Activated T-cell treated with anti-CD3 and anti-CD28 coated beads, Interleukin-2, amount 50 U/mL, for 72 hours (primary cell): ENCODE measurements around the gene PTPN3. TPM values are rescaled to one million over a fixed set of nuclear protein-coding genes. Genes with fewer than 3 reads are reported as not detected.

ENCODE experiments used
- ATAC-seq, 2 donors: fragments of 150-1000 bp; cut with Tn5 transposase; replicated peaks in 1 of 2; 2 replicates each; pipeline ENCODE4 v1.10.0; 2021; ENCODE audit warnings: moderate library complexity in 2 of 2, mild to moderate bottlenecking in 1 of 2
- DNase-seq, 2 donors: peaks; one replicate each; pipeline ENCODE4 v3.0.0; 2021 to 2022; ENCODE audit warnings: mixed read lengths in 1 of 2
- H3K27ac Mint-ChIP-seq: one replicate; pipeline ENCODE4 v1.8.0; 2022; ENCODE audit warnings: mild to moderate bottlenecking, moderate library complexity, mixed read lengths
- H3K27me3 Mint-ChIP-seq: one replicate; pipeline ENCODE4 v1.8.0; 2022; ENCODE audit warnings: low read depth, mixed read lengths
- H3K36me3 Mint-ChIP-seq, 2 donors: one replicate each; pipeline ENCODE4 v1.8.0; 2022; ENCODE audit warnings: mixed read lengths in 2 of 2, mild to moderate bottlenecking in 1 of 2; ENCODE audit not compliant: insufficient read depth in 2 of 2
- H3K4me1 Mint-ChIP-seq: one replicate; pipeline ENCODE4 v1.8.0; 2022; ENCODE audit warnings: low read depth, mixed read lengths
- H3K4me3 Mint-ChIP-seq, 2 donors: one replicate each; pipeline ENCODE4 v1.8.0; 2022; ENCODE audit warnings: mild to moderate bottlenecking in 2 of 2, mixed read lengths in 2 of 2, moderate library complexity in 2 of 2
- H3K9me3 Mint-ChIP-seq, 2 donors: one replicate each; pipeline ENCODE4 v1.8.0; 2022; ENCODE audit warnings: mixed read lengths in 2 of 2
- total RNA-seq, 2 donors: library from RNA; stranded (reverse); gene quantifications; one replicate each; pipeline ENCODE4 v1.2.3, GENCODE V29; 2022

Gene PTPN3
- total RNA-seq, 2 donors from 2014 or later = 2.7 to 5.4 TPM

GRCh38 chr9:109401169-109401989 lies 96.7 kb downstream of the PTPN3 start:
- H3K4me1 Mint-ChIP-seq = peaks cover 46% of the 10 kb centered on the region
- H3K9me3 Mint-ChIP-seq = peaks cover 0 to 1% of the 10 kb centered on the region in 2 donors
- DNase-seq = peak; percentile 65 to 73
- ATAC-seq = peak; percentile 54 to 63
- H3K36me3 Mint-ChIP-seq = no peaks in the 10 kb centered on the region
- peak overlapping the region; percentile 52 to 65 for H3K4me3 Mint-ChIP-seq
- peaks cover 46% of the 10 kb centered on the region for H3K27me3 Mint-ChIP-seq
- peak overlapping the region; percentile 63 for H3K27ac Mint-ChIP-seq

GRCh38 chr9:109399258-109399767 lies 98.8 kb downstream of the PTPN3 start:
- ATAC-seq = peak; percentile 86 to 90
- Mint-ChIP-seq H3K4me3 (peak overlapping the region; percentile 22 to 62), H3K27me3 (peaks cover 47% of the 10 kb centered on the region), H3K4me1 (peaks cover 44% of the 10 kb centered on the region), H3K27ac (no peak overlapping the region), H3K9me3 (peaks cover 0 to 1% of the 10 kb centered on the region in 2 donors), H3K36me3 (no peaks in the 10 kb centered on the region)
- no peak for DNase-seq

- H3K27me3 Mint-ChIP-seq = peaks cover 32% of the 10 kb centered on the region
- H3K9me3 Mint-ChIP-seq = no peaks in the 10 kb centered on the region
- no peak for DNase-seq
- no peaks in the 10 kb centered on the region for H3K36me3 Mint-ChIP-seq
- no peak for ATAC-seq
- no peak overlapping the region for H3K4me3 Mint-ChIP-seq
- H3K27ac Mint-ChIP-seq = no peak overlapping the region
- H3K4me1 Mint-ChIP-seq = no peaks in the 10 kb centered on the region
Observed at GRCh38 chr9:109391176-109391575, 106.9 kb downstream of the PTPN3 start.

- ATAC-seq = no peak
- Mint-ChIP-seq H3K27ac (no peak overlapping the region), H3K9me3 (no peaks in the 10 kb centered on the region), H3K4me3 (no peak overlapping the region), H3K4me1 (no peaks in the 10 kb centered on the region), H3K36me3 (no peaks in the 10 kb centered on the region), H3K27me3 (peaks cover 39% of the 10 kb centered on the region)
- DNase-seq = no peak
Observed at GRCh38 chr9:109387856-109388255, 110.3 kb downstream of the PTPN3 start.

- H3K4me3 Mint-ChIP-seq = no peak overlapping the region
- no peaks in the 10 kb centered on the region for H3K9me3 Mint-ChIP-seq
- ATAC-seq = no peak
- H3K4me1 Mint-ChIP-seq = no peaks in the 10 kb centered on the region
- no peak for DNase-seq
- no peaks in the 10 kb centered on the region for H3K36me3 Mint-ChIP-seq
- no peak overlapping the region for H3K27ac Mint-ChIP-seq
- H3K27me3 Mint-ChIP-seq = peaks cover 39% of the 10 kb centered on the region
Observed at GRCh38 chr9:109387206-109387605, 110.9 kb downstream of the PTPN3 start.

- Mint-ChIP-seq H3K9me3 (no peaks in the 10 kb centered on the region), H3K27me3 (peaks cover 33% of the 10 kb centered on the region), H3K4me1 (no peaks in the 10 kb centered on the region), H3K27ac (no peak overlapping the region), H3K36me3 (no peaks in the 10 kb centered on the region), H3K4me3 (no peak overlapping the region)
- ATAC-seq = no peak
- no peak for DNase-seq
Observed at GRCh38 chr9:109385499-109385898, 112.6 kb downstream of the PTPN3 start.

GRCh38 chr9:109383947-109384346 lies 114.2 kb downstream of the PTPN3 start:
- DNase-seq (no peak), ATAC-seq (no peak)
- Mint-ChIP-seq H3K4me1 (no peaks in the 10 kb centered on the region), H3K9me3 (no peaks in the 10 kb centered on the region), H3K27me3 (peaks cover 33% of the 10 kb centered on the region), H3K27ac (no peak overlapping the region), H3K4me3 (no peak overlapping the region), H3K36me3 (no peaks in the 10 kb centered on the region)

- no peak overlapping the region for H3K4me3 Mint-ChIP-seq
- DNase-seq (no peak), ATAC-seq (no peak)
- no peaks in the 10 kb centered on the region for H3K9me3 Mint-ChIP-seq
- H3K36me3 Mint-ChIP-seq = no peaks in the 10 kb centered on the region
- peaks cover 31% of the 10 kb centered on the region for H3K27me3 Mint-ChIP-seq
- no peaks in the 10 kb centered on the region for H3K4me1 Mint-ChIP-seq
- H3K27ac Mint-ChIP-seq = no peak overlapping the region
Observed at GRCh38 chr9:109383356-109383755, 114.8 kb downstream of the PTPN3 start.

- H3K4me1 Mint-ChIP-seq = no peaks in the 10 kb centered on the region
- no peak overlapping the region for H3K4me3 Mint-ChIP-seq
- H3K9me3 Mint-ChIP-seq = no peaks in the 10 kb centered on the region
- ATAC-seq (no peak), DNase-seq (no peak)
- H3K36me3 Mint-ChIP-seq = no peaks in the 10 kb centered on the region
- peaks cover 23% of the 10 kb centered on the region for H3K27me3 Mint-ChIP-seq
- H3K27ac Mint-ChIP-seq = no peak overlapping the region
Observed at GRCh38 chr9:109382585-109382984, 115.5 kb downstream of the PTPN3 start.

GRCh38 chr9:109382182-109382581 lies 115.9 kb downstream of the PTPN3 start:
- Mint-ChIP-seq H3K27me3 (peaks cover 21% of the 10 kb centered on the region), H3K4me3 (no peak overlapping the region), H3K4me1 (no peaks in the 10 kb centered on the region), H3K36me3 (no peaks in the 10 kb centered on the region), H3K27ac (no peak overlapping the region), H3K9me3 (no peaks in the 10 kb centered on the region)
- DNase-seq (no peak), ATAC-seq (no peak)

GRCh38 chr9:109381011-109381729 lies 116.9 kb downstream of the PTPN3 start:
- Mint-ChIP-seq H3K9me3 (no peaks in the 10 kb centered on the region), H3K27ac (no peak overlapping the region), H3K27me3 (peaks cover 11% of the 10 kb centered on the region), H3K4me1 (no peaks in the 10 kb centered on the region), H3K4me3 (no peak overlapping the region), H3K36me3 (no peaks in the 10 kb centered on the region)
- DNase-seq (peak in 1 of 2 donors; percentile 7), ATAC-seq (peak; percentile 74 to 80)

- Mint-ChIP-seq H3K4me1 (no peaks in the 10 kb centered on the region), H3K4me3 (no peak overlapping the region), H3K9me3 (no peaks in the 10 kb centered on the region), H3K27ac (no peak overlapping the region), H3K27me3 (no peaks in the 10 kb centered on the region), H3K36me3 (no peaks in the 10 kb centered on the region)
- DNase-seq (no peak), ATAC-seq (no peak)
Observed at GRCh38 chr9:109379513-109379912, 118.6 kb downstream of the PTPN3 start.

GRCh38 chr9:109378316-109378715 lies 119.8 kb downstream of the PTPN3 start:
- H3K4me1 Mint-ChIP-seq = no peaks in the 10 kb centered on the region
- no peak overlapping the region for H3K27ac Mint-ChIP-seq
- ATAC-seq (no peak), DNase-seq (no peak)
- no peaks in the 10 kb centered on the region for H3K27me3 Mint-ChIP-seq
- no peaks in the 10 kb centered on the region for H3K36me3 Mint-ChIP-seq
- no peaks in the 10 kb centered on the region for H3K9me3 Mint-ChIP-seq
- no peak overlapping the region for H3K4me3 Mint-ChIP-seq
